GM18909 (cell line): Measurements from ENCODE around the gene AXL.
A peak's percentile ranks its signal among the peaks of the same experiment; 100 is the strongest.

Experiments used
- ATAC-seq: cut with Tn5 transposase; IDR thresholded peaks from one replicate; pipeline ENCODE4 v1.9.1; 2021; ENCODE audit warnings: mild to moderate bottlenecking; ENCODE audit not compliant: unreplicated experiment, poor library complexity

Gene AXL

DNA sequence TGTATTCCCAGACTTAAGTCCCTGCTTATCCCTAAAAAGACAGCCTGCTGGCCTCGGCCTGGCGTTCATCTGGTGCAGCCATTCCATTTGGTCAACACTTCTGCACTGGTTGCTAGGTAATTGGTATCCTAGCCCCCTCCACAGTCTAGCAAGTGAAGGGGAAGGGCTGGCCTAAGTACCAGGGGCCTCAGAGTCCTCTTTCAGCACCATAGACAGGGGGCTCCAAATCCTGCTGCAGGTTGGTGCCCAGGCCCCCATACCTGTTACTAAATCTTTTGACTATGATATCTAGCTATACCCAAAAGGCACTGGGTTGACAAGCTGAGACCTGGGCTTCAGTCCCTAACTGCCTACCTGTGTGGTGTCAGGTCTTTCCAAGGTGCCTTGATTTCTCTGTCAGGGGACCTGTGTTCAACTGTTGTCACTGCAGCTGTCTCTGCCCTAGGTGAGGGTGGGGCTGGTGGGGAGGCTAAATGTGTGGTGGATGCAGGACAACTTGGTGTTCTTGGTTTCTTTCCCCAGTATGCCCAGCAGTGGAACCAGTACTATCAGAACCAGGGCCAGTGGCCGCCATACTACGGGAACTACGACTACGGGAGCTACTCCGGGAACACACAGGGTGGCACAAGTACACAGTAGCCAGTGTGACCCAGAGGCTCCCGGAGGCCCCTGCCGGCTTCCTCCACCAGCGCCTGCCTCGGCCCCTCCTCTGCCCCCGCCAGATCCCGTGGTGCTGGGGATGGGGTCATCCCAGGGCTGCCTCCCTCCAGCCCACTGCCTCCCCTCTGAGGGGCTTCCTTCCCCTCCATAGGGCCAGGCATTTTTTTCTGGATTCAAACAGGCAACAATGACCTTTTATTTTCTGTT lies 87.1 kb downstream of the AXL start:
- no peak for ATAC-seq

DNA sequence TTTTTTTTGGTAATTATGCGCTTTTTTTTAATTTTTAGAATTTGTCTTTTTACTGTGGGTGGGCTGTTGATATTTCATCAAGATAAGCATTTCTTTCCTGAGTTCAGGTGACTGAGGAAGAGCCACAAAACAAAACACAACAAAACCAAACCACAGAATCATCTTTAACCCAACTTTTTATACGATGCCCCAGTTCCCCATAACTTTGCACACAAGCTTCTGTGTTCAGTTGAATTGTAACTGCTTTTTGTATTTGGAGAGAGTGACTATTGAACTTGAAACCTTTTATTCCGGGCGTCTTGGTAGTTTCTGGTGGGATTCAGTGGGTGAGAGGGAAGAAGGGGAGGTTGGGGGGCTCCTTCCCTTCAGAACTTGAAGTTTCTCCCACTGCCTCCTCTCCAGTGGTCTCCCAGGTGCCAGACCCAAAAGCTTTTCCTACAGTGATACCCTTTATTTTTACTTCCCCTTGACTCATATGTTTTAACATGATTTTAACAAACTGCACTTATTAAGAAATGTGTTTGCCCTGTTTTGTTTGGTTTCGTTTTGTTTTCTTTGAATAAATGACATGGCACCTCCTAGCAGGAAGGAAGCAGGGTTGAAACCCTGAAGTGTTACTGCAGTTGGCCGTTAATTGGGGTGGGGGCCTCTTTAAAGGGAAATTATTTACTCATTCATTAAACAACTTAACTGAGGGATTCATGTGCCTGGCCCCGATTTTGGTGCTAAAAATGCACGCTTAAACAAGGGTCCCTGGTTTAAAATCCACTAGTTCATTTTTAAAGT lies 88.3 kb downstream of the AXL start:
- ATAC-seq = no peak

DNA sequence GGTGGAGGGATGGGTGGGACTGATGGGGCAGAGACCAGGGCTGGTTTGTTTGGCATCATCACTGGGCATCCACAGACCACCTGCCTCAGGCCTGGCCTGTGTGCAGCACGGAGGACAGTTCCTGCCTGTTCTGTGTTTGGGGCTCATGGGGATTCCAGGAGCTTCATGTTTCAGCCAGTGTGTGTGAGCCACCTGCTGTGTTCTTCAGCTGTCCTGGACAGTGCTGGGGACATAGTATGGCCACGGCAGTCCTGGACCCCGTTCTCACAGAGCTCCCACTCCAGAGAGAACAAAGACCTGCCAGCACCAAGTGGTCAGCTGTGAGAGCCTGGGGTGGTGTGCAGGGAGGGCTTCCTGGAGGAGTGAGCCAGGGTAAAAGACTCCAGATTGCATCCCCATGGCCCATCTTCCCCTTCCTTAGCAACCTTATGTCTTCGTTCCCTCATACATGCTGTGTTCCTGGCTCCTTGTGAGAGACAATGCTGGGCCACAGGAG lies 89.0 kb downstream of the AXL start:
- ATAC-seq = no peak

DNA sequence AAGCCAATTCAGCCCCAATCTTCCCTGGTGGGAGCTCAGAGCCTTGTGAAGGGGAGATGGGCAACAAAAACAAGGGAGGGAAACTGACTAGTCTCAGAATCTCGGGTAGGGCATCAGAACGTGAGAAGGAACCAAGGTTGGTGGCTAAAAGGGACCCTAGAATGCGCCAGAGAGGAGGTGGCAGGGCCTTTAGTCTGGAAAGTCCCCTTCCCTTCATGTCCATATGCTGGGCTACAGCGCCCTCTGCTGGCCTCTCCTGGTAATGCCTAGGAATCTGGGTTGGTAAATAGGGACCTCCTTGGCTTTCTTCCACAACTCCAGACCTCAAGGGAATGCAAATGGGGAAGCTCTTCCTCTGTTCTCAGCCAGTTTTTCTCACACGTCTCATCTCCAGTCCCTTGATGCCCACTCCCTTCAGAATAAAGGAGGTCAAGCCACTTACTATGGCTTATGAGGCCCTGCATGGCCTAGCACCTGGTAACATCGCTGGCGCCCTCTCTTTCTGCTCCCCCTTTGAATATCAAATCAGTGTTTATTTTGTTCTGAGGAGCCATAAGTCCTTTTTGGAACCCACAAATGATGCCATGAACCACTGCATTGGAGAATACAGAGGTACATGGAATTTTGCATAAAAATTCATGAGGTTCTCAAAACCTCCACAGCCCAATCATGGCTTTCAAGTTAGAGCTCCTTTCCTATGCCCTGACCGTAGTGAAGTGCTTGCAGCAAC lies 89.6 kb downstream of the AXL start:
- peak; percentile 55 for ATAC-seq

DNA sequence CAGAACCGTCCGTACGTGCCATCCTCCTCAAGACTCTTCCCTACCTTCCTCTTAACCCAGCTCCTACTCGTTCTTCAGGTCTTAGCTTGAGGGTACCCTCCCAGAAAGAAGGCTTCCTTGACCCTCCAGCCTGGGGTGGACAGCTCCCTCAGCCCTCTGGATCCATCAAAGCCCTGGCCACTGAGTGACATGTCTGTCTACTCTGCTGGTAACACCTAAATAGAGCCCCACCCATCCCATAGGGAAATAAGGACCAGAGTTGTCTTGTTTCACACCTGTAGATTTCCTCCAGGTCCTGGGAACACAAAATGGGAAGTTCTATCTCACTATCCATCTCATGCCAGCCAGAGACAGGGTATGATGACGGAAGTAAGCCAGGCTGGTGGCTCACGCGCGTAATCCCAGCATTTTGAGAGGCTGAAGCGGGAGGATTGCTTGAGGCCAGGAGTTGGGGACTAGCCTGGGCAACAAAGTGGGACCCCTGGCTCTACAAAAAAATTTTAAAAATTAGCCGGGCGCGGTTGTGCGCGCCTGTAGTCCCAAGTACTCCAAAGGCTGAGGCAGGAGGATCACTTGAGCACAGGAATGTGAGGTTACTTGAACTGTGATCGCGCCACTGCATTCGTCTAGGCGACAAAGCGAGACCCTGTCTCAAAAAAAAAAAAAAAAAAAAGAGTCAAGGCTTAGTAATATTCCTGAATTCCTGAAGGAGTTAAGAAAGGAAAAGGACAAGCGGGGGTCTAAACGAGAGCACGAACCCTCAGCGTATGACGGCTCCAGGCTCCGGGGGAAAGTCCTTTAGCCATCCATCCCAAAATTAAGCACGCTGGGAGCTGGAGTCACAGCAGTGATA lies 90.4 kb downstream of the AXL start:
- no peak for ATAC-seq

DNA sequence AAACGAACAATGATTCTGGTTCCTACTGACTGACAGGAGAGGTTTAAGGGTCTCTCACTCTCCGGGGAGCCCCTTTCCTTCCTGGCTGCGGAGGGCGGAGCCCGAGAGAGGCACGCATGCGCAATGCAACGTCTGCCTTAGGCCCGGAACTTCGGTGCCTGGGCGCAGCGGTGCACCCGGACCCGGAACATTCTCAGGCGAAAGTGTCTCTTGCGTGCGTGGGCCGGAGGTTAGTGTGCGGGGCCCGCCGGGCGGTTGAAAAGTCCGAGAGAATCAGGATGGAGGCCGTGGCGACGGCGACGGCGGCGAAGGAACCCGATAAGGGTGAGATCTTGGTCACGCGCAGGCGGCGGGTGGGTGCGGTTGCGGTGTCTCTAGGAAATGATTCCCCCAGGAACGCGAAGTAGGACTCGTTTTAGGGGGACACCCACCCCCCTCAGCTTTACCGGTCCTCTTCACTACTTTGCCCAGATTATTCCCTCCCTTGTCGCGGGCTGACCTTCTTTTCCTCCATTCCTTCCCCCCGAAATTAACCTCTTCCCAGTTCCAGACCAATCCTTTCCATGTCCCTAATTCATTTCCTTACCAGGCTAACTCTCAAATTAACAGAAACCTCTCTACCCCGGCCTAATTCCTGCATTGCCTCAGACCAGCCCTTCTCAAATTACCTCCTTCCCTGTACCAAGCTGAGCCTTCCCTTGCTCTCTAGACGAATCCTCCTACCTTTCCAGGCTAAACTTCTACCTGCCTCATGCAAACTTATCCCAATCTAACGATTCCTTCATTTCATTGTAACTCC lies 91.2 kb downstream of the AXL start, which contains the start of gene CCDC97:
TSS of gene CCDC97 (plus strand) at position 140 of the 799 bp plus-strand sequence. CDS start at position 279, 139 bp downstream.
- ATAC-seq = peak; percentile 67

DNA sequence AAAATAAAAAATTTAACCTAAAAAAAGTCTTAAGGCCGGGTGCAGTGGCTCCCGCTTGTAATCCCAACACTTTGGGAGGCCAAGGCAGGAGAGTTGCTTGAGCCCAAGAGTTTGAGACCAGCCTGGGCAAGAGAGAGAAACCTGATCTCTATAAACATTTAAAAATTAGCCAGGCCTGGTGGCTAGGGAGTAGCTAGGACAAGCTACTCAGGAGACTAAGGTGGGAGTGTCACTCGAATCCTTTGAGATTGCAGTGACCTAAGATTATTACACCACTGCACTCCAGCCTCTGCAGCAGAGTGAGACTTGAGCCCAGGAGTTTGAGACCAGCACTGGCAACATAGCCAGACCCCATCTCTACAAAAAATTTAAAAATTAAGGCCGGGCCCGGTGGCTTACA lies 92.0 kb downstream of the AXL start:
- no peak for ATAC-seq
